Measurements from ENCODE around the gene SCAF4.

DNA sequence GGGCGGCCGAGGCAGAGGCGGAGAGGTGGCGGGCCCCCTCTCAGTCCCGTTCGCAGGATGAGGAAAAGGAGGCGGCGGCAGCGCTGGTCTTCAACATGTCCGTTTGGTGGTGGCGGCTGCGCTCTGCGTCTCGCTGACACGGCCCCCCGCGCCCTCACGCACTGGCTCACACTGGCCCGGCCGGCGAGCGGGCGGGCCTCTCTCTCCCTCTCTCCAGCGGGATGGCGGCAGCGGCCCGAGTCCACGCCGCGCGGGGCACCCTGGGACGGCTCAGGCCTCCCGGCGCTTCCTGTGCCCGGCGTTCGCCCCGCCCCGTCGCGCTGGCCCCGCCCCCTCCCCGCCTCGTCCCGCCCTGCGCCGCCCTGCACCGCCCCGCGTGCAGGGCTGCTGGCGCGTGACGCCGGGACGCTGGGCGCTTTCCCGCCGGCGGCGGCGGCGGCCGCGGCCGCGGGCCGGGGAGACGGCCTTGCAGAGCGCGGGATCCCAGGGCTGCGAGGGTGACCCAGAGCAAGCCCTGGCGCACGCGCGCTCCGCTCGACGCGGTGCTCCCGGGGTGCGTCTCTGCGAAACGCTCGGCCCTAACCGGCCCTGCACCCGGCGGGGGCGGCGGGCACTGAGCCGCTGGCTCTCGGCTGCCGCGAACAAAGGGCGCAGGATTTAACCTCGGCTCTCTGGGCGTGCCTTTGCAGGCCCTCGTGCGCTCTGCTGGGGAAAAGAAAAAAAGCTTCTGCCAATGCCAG, at the start of gene SCAF4:
- TF ChIP-seq, protein P1, sequence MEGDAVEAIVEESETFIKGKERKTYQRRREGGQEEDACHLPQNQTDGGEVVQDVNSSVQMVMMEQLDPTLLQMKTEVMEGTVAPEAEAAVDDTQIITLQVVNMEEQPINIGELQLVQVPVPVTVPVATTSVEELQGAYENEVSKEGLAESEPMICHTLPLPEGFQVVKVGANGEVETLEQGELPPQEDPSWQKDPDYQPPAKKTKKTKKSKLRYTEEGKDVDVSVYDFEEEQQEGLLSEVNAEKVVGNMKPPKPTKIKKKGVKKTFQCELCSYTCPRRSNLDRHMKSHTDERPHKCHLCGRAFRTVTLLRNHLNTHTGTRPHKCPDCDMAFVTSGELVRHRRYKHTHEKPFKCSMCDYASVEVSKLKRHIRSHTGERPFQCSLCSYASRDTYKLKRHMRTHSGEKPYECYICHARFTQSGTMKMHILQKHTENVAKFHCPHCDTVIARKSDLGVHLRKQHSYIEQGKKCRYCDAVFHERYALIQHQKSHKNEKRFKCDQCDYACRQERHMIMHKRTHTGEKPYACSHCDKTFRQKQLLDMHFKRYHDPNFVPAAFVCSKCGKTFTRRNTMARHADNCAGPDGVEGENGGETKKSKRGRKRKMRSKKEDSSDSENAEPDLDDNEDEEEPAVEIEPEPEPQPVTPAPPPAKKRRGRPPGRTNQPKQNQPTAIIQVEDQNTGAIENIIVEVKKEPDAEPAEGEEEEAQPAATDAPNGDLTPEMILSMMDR (conservative IDR thresholded peaks at IDR 0.05; ENCODE audit: low read length) = no peak
- TF ChIP-seq EZH2phosphoT487 (IDR thresholded peaks at IDR 0.05; ENCODE audit: borderline replicate concordance, low read depth, low read length) = no peak
